Activated CD4-positive, alpha-beta T cell treated with anti-CD3 and anti-CD28 coated beads, Interleukin-2, amount 10 ng/mL, durations not matched to agents 24 days and 14 days (primary cell): ENCODE results near the gene GRM4. TPM values are rescaled to one million over a fixed set of nuclear protein-coding genes. Genes with fewer than 3 reads are reported as not detected.

Source experiments
- DNase-seq: peaks from one replicate; pipeline ENCODE4 v3.0.0; 2022
- H3K27ac Mint-ChIP-seq: one replicate; pipeline ENCODE4 v1.8.0; 2022; ENCODE audit warnings: mild to moderate bottlenecking, mixed read lengths
- H3K27me3 Mint-ChIP-seq: one replicate; pipeline ENCODE4 v1.8.0; 2022; ENCODE audit warnings: mixed read lengths
- H3K36me3 Mint-ChIP-seq: one replicate; pipeline ENCODE4 v1.8.0; 2022; ENCODE audit warnings: low read depth, mild to moderate bottlenecking, mixed read lengths
- H3K4me1 Mint-ChIP-seq: one replicate; pipeline ENCODE4 v1.8.0; 2021; ENCODE audit warnings: mixed read lengths
- H3K4me3 Mint-ChIP-seq: one replicate; pipeline ENCODE4 v1.8.0; 2022; ENCODE audit warnings: mild to moderate bottlenecking, moderate library complexity, mixed read lengths
- H3K9me3 Mint-ChIP-seq: one replicate; pipeline ENCODE4 v1.8.0; 2021; ENCODE audit warnings: mixed read lengths
- intact Hi-C: fragments of 100-400 bp; cut with micrococcal nuclease; formaldehyde crosslinking; loops from one replicate; pipeline ENCODE4 v1.15.1; 2023
- total RNA-seq: library from RNA; stranded (reverse); gene quantifications from 2 replicates; pipeline ENCODE4 v1.2.3, GENCODE V29; 2022

The GRM4 gene
- total RNA-seq, 1 donor from 2014 or later = not detected

- Mint-ChIP-seq H3K27me3 (peaks cover 10% of the 10 kb centered on the region), H3K4me3 (no peak overlapping the region), H3K4me1 (no peaks in the 10 kb centered on the region), H3K36me3 (no peaks in the 10 kb centered on the region), H3K27ac (no peak overlapping the region), H3K9me3 (no peaks in the 10 kb centered on the region)
- intact Hi-C loops = no loop called here
- DNase-seq = no peak
Measured at GRCh38 chr6:34172961-34173775, 27.3 kb upstream of the GRM4 start.

- H3K27me3 Mint-ChIP-seq = peaks cover 28% of the 10 kb centered on the region
- H3K4me1 Mint-ChIP-seq = no peaks in the 10 kb centered on the region
- intact Hi-C loops = no loop called here
- no peaks in the 10 kb centered on the region for H3K9me3 Mint-ChIP-seq
- DNase-seq = no peak
- H3K36me3 Mint-ChIP-seq = no peaks in the 10 kb centered on the region
- H3K27ac Mint-ChIP-seq = no peak overlapping the region
- no peak overlapping the region for H3K4me3 Mint-ChIP-seq
Measured at GRCh38 chr6:34170346-34170745, 24.5 kb upstream of the GRM4 start.

GRCh38 chr6:34169897-34170296, 24.0 kb upstream of the GRM4 start:
- Mint-ChIP-seq H3K27ac (no peak overlapping the region), H3K9me3 (no peaks in the 10 kb centered on the region), H3K27me3 (peaks cover 32% of the 10 kb centered on the region), H3K4me1 (peaks cover 2% of the 10 kb centered on the region), H3K4me3 (no peak overlapping the region), H3K36me3 (no peaks in the 10 kb centered on the region)
- DNase-seq = no peak
- intact Hi-C loops = no loop called here

GRCh38 chr6:34161857-34162515, 16.1 kb upstream of the GRM4 start:
- H3K9me3 Mint-ChIP-seq = peaks cover 5% of the 10 kb centered on the region
- H3K4me1 Mint-ChIP-seq = peaks cover 3% of the 10 kb centered on the region
- H3K27ac Mint-ChIP-seq = no peak overlapping the region
- H3K36me3 Mint-ChIP-seq = no peaks in the 10 kb centered on the region
- no peak for DNase-seq
- no peak overlapping the region for H3K4me3 Mint-ChIP-seq
- intact Hi-C loops = loop anchor here (5.0 kb wide), 1 partner anchor 230 kb away; the partner anchor contains the start of gene NUDT3
- peaks cover 29% of the 10 kb centered on the region for H3K27me3 Mint-ChIP-seq

GRCh38 chr6:34159844-34160243, 14.0 kb upstream of the GRM4 start:
- peaks cover under 1% of the 10 kb centered on the region for H3K4me1 Mint-ChIP-seq
- no peak overlapping the region for H3K27ac Mint-ChIP-seq
- no peak for DNase-seq
- no peaks in the 10 kb centered on the region for H3K36me3 Mint-ChIP-seq
- intact Hi-C loops = loop anchor here (5.0 kb wide), 1 partner anchor 232 kb away; the partner anchor contains the start of gene NUDT3
- H3K4me3 Mint-ChIP-seq = no peak overlapping the region
- peaks cover 17% of the 10 kb centered on the region for H3K27me3 Mint-ChIP-seq
- H3K9me3 Mint-ChIP-seq = peaks cover 5% of the 10 kb centered on the region

GRCh38 chr6:34158876-34159275, 13.0 kb upstream of the GRM4 start:
- Mint-ChIP-seq H3K27ac (no peak overlapping the region), H3K9me3 (peaks cover 5% of the 10 kb centered on the region), H3K27me3 (peaks cover 24% of the 10 kb centered on the region), H3K36me3 (no peaks in the 10 kb centered on the region), H3K4me1 (no peaks in the 10 kb centered on the region), H3K4me3 (no peak overlapping the region)
- DNase-seq = no peak
- intact Hi-C loops = no loop called here

- intact Hi-C loops = no loop called here
- DNase-seq = no peak
Measured at GRCh38 chr6:34157851-34158250, 12.0 kb upstream of the GRM4 start.

GRCh38 chr6:34157236-34157830, 11.4 kb upstream of the GRM4 start:
- DNase-seq = no peak
- Mint-ChIP-seq H3K27ac (no peak overlapping the region), H3K9me3 (peaks cover 5% of the 10 kb centered on the region), H3K4me1 (no peaks in the 10 kb centered on the region), H3K36me3 (no peaks in the 10 kb centered on the region), H3K27me3 (peaks cover 37% of the 10 kb centered on the region), H3K4me3 (no peak overlapping the region)
- intact Hi-C loops = no loop called here

More at GRCh38 chr6:34157851-34158250, 12.0 kb upstream of the GRM4 start:
- H3K27me3 Mint-ChIP-seq = peaks cover 33% of the 10 kb centered on the region
- no peaks in the 10 kb centered on the region for H3K36me3 Mint-ChIP-seq
- H3K27ac Mint-ChIP-seq = no peak overlapping the region
- no peak overlapping the region for H3K4me3 Mint-ChIP-seq
- peaks cover 5% of the 10 kb centered on the region for H3K9me3 Mint-ChIP-seq
- H3K4me1 Mint-ChIP-seq = no peaks in the 10 kb centered on the region

GRCh38 chr6:34155471-34156300, 9.8 kb upstream of the GRM4 start:
- DNase-seq = no peak
- Mint-ChIP-seq H3K9me3 (peaks cover 5% of the 10 kb centered on the region), H3K4me3 (no peak overlapping the region), H3K36me3 (no peaks in the 10 kb centered on the region), H3K27me3 (peaks cover 50% of the 10 kb centered on the region), H3K27ac (no peak overlapping the region), H3K4me1 (no peaks in the 10 kb centered on the region)
- intact Hi-C loops = loop anchor here (2.0 kb wide), 1 partner anchor 387 kb away; no protein-coding TSS in a partner anchor

GRCh38 chr6:34154668-34155447, 9.0 kb upstream of the GRM4 start:
- peaks cover 3% of the 10 kb centered on the region for H3K9me3 Mint-ChIP-seq
- H3K27me3 Mint-ChIP-seq = peaks cover 57% of the 10 kb centered on the region
- H3K27ac Mint-ChIP-seq = no peak overlapping the region
- H3K4me1 Mint-ChIP-seq = no peaks in the 10 kb centered on the region
- H3K4me3 Mint-ChIP-seq = peak overlapping the region; percentile 48
- DNase-seq = peak; percentile 91
- no peaks in the 10 kb centered on the region for H3K36me3 Mint-ChIP-seq
- intact Hi-C loops = loop anchor here (1.0 to 2.0 kb wide), 3 partner anchors 100 to 411 kb away; no protein-coding TSS in a partner anchor

GRCh38 chr6:34152806-34153520, 7.1 kb upstream of the GRM4 start:
- H3K27me3 Mint-ChIP-seq = peaks cover 67% of the 10 kb centered on the region

GRCh38 chr6:34152042-34152524, 6.2 kb upstream of the GRM4 start:
- intact Hi-C loops = no loop called here
- Mint-ChIP-seq H3K9me3 (no peaks in the 10 kb centered on the region), H3K27me3 (peaks cover 67% of the 10 kb centered on the region), H3K4me1 (no peaks in the 10 kb centered on the region), H3K4me3 (no peak overlapping the region), H3K27ac (no peak overlapping the region), H3K36me3 (no peaks in the 10 kb centered on the region)
- DNase-seq = no peak

More at GRCh38 chr6:34152806-34153520, 7.1 kb upstream of the GRM4 start:
- DNase-seq = no peak
- Mint-ChIP-seq H3K36me3 (no peaks in the 10 kb centered on the region), H3K4me1 (no peaks in the 10 kb centered on the region), H3K9me3 (no peaks in the 10 kb centered on the region), H3K4me3 (no peak overlapping the region), H3K27ac (no peak overlapping the region)
- intact Hi-C loops = no loop called here
